GM23248 (cell line): ENCODE measurements around the gene LRRIQ3. TPM values are rescaled to one million over a fixed set of nuclear protein-coding genes. Genes with fewer than 3 reads are reported as not detected.

Experiments
- DNase-seq: peaks from one replicate; pipeline ENCODE4 v3.0.0-alpha.2; 2015
- H2AFZ ChIP-seq: fragments of 200-600 bp; sonication (generic); 2 replicates; pipeline ENCODE4 v1.6.1; 2016; ENCODE audit warnings: antibody characterized with exemption
- H3F3A ChIP-seq: fragments of 200-600 bp; sonication (generic); 2 replicates; pipeline ENCODE4 v1.6.1; 2016; ENCODE audit warnings: mild to moderate bottlenecking, antibody characterized with exemption, mixed run types; ENCODE audit not compliant: insufficient read depth
- H3K27ac ChIP-seq: fragments of 200-600 bp; sonication (generic); 2 replicates; pipeline ENCODE4 v1.5.1; 2016; ENCODE audit warnings: mild to moderate bottlenecking
- H3K27me3 ChIP-seq: fragments of 200-600 bp; sonication (generic); replicated peaks from 2 replicates; pipeline ENCODE4 v1.6.1; 2016; ENCODE audit warnings: mild to moderate bottlenecking; ENCODE audit not compliant: insufficient read depth
- H3K36me3 ChIP-seq: fragments of 200-600 bp; sonication (generic); 2 replicates; pipeline ENCODE4 v1.6.1; 2016; ENCODE audit warnings: low read depth, mild to moderate bottlenecking
- H3K4me1 ChIP-seq: fragments of 200-600 bp; sonication (generic); 2 replicates; pipeline ENCODE4 v1.6.1; 2016; ENCODE audit warnings: mild to moderate bottlenecking; ENCODE audit not compliant: insufficient read depth
- H3K4me2 ChIP-seq: fragments of 200-600 bp; sonication (generic); one replicate; pipeline ENCODE4 v1.6.1; 2016; ENCODE audit warnings: mild to moderate bottlenecking; ENCODE audit not compliant: unreplicated experiment
- H3K4me3 ChIP-seq: fragments of 200-600 bp; sonication (generic); 2 replicates; pipeline ENCODE4 v1.5.1; 2016; ENCODE audit warnings: mild to moderate bottlenecking
- H3K79me2 ChIP-seq: fragments of 200-600 bp; sonication (generic); 2 replicates; pipeline ENCODE4 v1.6.1; 2016; ENCODE audit warnings: mild to moderate bottlenecking; ENCODE audit not compliant: insufficient read depth
- H3K9ac ChIP-seq: fragments of 200-600 bp; sonication (generic); 2 replicates; pipeline ENCODE4 v1.6.1; 2016; ENCODE audit warnings: mild to moderate bottlenecking
- H3K9me2 ChIP-seq: fragments of 200-600 bp; sonication (generic); 2 replicates; pipeline ENCODE4 v1.6.1; 2016; ENCODE audit warnings: mixed run types, mild to moderate bottlenecking, moderate library complexity; ENCODE audit not compliant: insufficient read depth
- H3K9me3 ChIP-seq: fragments of 200-600 bp; sonication (generic); one replicate; pipeline ENCODE4 v1.6.1; 2017; ENCODE audit warnings: low read depth
- H4K20me1 ChIP-seq: fragments of 200-600 bp; sonication (generic); 2 replicates; pipeline ENCODE4 v1.6.0; 2016; ENCODE audit not compliant: insufficient read depth
- EZH2 ChIP-seq: fragments of 200-600 bp; sonication (generic); IDR thresholded peaks from 2 replicates; pipeline ENCODE4 v1.6.1; 2018; ENCODE audit warnings: antibody characterized with exemption, mild to moderate bottlenecking; ENCODE audit not compliant: insufficient read depth, poor library complexity, severe bottlenecking
- EZH2phosphoT487 ChIP-seq: fragments of 200-600 bp; sonication (generic); IDR thresholded peaks from 2 replicates; pipeline ENCODE4 v1.6.1; 2018; ENCODE audit warnings: antibody characterized with exemption, moderate library complexity, mild to moderate bottlenecking, low read depth; ENCODE audit not compliant: insufficient read depth
- WGBS, 2 experiments: methylation state at CpG; one replicate each; pipeline ENCODE4 v1.1.6; 2015 to 2017; ENCODE audit warnings: low lambda C conversion rate in 2 of 2, low coverage in 1 of 2; ENCODE audit errors: missing lambda C conversion rate in 2 of 2; 5-methylcytosine and 5-hydroxymethylcytosine counted together
- in situ Hi-C: fragments of 300-500 bp; cut with MboI; formaldehyde crosslinking; loops from 2 replicates; pipeline ENCODE4 v1.15.0; 2020
- polyA plus RNA-seq: library from polyadenylated mRNA; unstranded; fragments of >200 nt; fragmentation: Nextera tagmentation; extraction: Ambion mirVana; gene quantifications from 2 replicates; pipeline ENCODE4 v1.2.1, GENCODE V29; 2016
- total RNA-seq: library from RNA; depleted of rRNA; stranded (reverse); fragments of >200 nt; shearing (Covaris generic); gene quantifications from 2 replicates; pipeline ENCODE4 v1.2.3, GENCODE V29; 2014

The LRRIQ3 gene
- total and polyA plus RNA-seq, 2 experiments from 2014 or later = 0.11 TPM; not detected in 1

GRCh38 chr1:74050386-74050785 lies 147.6 kb downstream of the LRRIQ3 start:
- no peak for DNase-seq
- Histone ChIP-seq H3K4me1 (no peaks in the 10 kb centered on the region), H3K36me3 (no peaks in the 10 kb centered on the region), H3K9ac (no peak overlapping the region), H3K79me2 (no peaks in the 10 kb centered on the region), H3K27ac (no peak overlapping the region), H3K4me2 (no peak overlapping the region), H3K27me3 (no peaks in the 10 kb centered on the region), H3F3A (no peaks in the 10 kb centered on the region), H3K9me2 (no peaks in the 10 kb centered on the region), H3K9me3 (no peaks in the 10 kb centered on the region), H2AFZ (no peak overlapping the region), H3K4me3 (no peak overlapping the region), H4K20me1 (no peaks in the 10 kb centered on the region)
- in situ Hi-C loops = no loop called here
- 5% methylated on average over 2 of the region's 2 CpGs for WGBS, 2 experiments
- TF ChIP-seq EZH2phosphoT487 = no peak
- no peak for TF ChIP-seq EZH2

- H3K9me3 ChIP-seq = no peaks in the 10 kb centered on the region
- DNase-seq = no peak
- H3F3A ChIP-seq = no peaks in the 10 kb centered on the region
- no peak overlapping the region for H3K27ac ChIP-seq
- no peak overlapping the region for H3K4me2 ChIP-seq
- H3K9me2 ChIP-seq = no peaks in the 10 kb centered on the region
- H4K20me1 ChIP-seq = no peaks in the 10 kb centered on the region
- no peaks in the 10 kb centered on the region for H3K27me3 ChIP-seq
- H3K4me3 ChIP-seq = no peak overlapping the region
- no peaks in the 10 kb centered on the region for H3K4me1 ChIP-seq
- WGBS, 2 experiments = 29 to 31% methylated on average over 3 of the region's 3 CpGs
- in situ Hi-C loops = no loop called here
- H3K9ac ChIP-seq = no peak overlapping the region
- H2AFZ ChIP-seq = no peak overlapping the region
- H3K79me2 ChIP-seq = no peaks in the 10 kb centered on the region
- H3K36me3 ChIP-seq = no peaks in the 10 kb centered on the region
- TF ChIP-seq EZH2 (no peak), EZH2phosphoT487 (no peak)
These were observed 159.9 kb downstream of the LRRIQ3 start for GRCh38 chr1:74038042-74038441.

- no peaks in the 10 kb centered on the region for H3K4me1 ChIP-seq
- WGBS, 2 experiments = 0% methylated on average over 1 of the region's 1 CpG
- DNase-seq = no peak
- H3K27me3 ChIP-seq = no peaks in the 10 kb centered on the region
- no peak overlapping the region for H3K27ac ChIP-seq
- H3K79me2 ChIP-seq = no peaks in the 10 kb centered on the region
- no peaks in the 10 kb centered on the region for H3F3A ChIP-seq
- no peaks in the 10 kb centered on the region for H4K20me1 ChIP-seq
- H3K9me3 ChIP-seq = no peaks in the 10 kb centered on the region
- no peaks in the 10 kb centered on the region for H3K9me2 ChIP-seq
- H3K36me3 ChIP-seq = no peaks in the 10 kb centered on the region
- H3K9ac ChIP-seq = no peak overlapping the region
- in situ Hi-C loops = no loop called here
- no peak overlapping the region for H3K4me3 ChIP-seq
- H3K4me2 ChIP-seq = no peak overlapping the region
- no peak for TF ChIP-seq EZH2
- no peak for TF ChIP-seq EZH2phosphoT487
- H2AFZ ChIP-seq = no peak overlapping the region
These were observed 185.4 kb downstream of the LRRIQ3 start for GRCh38 chr1:74012583-74012982.

GRCh38 chr1:74011736-74012135 lies 186.2 kb downstream of the LRRIQ3 start:
- in situ Hi-C loops = no loop called here

GRCh38 chr1:74010206-74010605 lies 187.8 kb downstream of the LRRIQ3 start:
- Histone ChIP-seq H3F3A (no peaks in the 10 kb centered on the region), H3K4me1 (no peaks in the 10 kb centered on the region), H3K27me3 (no peaks in the 10 kb centered on the region), H3K9me3 (no peaks in the 10 kb centered on the region), H3K27ac (no peak overlapping the region), H3K4me2 (no peak overlapping the region), H3K9ac (no peak overlapping the region), H3K36me3 (no peaks in the 10 kb centered on the region), H3K4me3 (no peak overlapping the region), H4K20me1 (no peaks in the 10 kb centered on the region), H3K9me2 (no peaks in the 10 kb centered on the region), H2AFZ (no peak overlapping the region), H3K79me2 (no peaks in the 10 kb centered on the region)
- no peak for TF ChIP-seq EZH2
- no peak for TF ChIP-seq EZH2phosphoT487
- DNase-seq = no peak
- WGBS, 2 experiments = 72 to 84% methylated on average over 7 of the region's 7 CpGs
- in situ Hi-C loops = no loop called here

More at GRCh38 chr1:74011736-74012135, 186.2 kb downstream of the LRRIQ3 start:
- Histone ChIP-seq H3K4me3 (no peak overlapping the region), H3K27ac (no peak overlapping the region), H3K4me2 (no peak overlapping the region), H3K9me2 (no peaks in the 10 kb centered on the region), H3K79me2 (no peaks in the 10 kb centered on the region), H3K27me3 (no peaks in the 10 kb centered on the region), H3F3A (no peaks in the 10 kb centered on the region), H3K4me1 (no peaks in the 10 kb centered on the region), H2AFZ (no peak overlapping the region), H3K9me3 (no peaks in the 10 kb centered on the region), H3K9ac (no peak overlapping the region), H4K20me1 (no peaks in the 10 kb centered on the region), H3K36me3 (no peaks in the 10 kb centered on the region)
- TF ChIP-seq EZH2 (no peak), EZH2phosphoT487 (no peak)
- DNase-seq = no peak
